HepG2 (cell line): ENCODE data around the gene HS6ST2. TPM values are rescaled to one million over a fixed set of nuclear protein-coding genes. Genes with fewer than 3 reads are reported as not detected.

ENCODE experiments used
- BHLHE40 ChIP-seq: IDR thresholded peaks from 2 replicates; pipeline ENCODE4 v1.6.1; 2011; ENCODE audit warnings: low read length, improper control_type of control experiment
- FOSL2 ChIP-seq: sonication (generic); formaldehyde crosslinking; IDR thresholded peaks from 2 replicates; pipeline ENCODE4 v1.4.0; 2020; ENCODE audit warnings: missing genetic modification reagents
- FOXA3 ChIP-seq: IDR thresholded peaks from 2 replicates; pipeline ENCODE4 v1.6.1; 2016; ENCODE audit warnings: missing genetic modification reagents, missing compliant biosample characterization
- FOXK1 ChIP-seq: sonication (generic); formaldehyde crosslinking; IDR thresholded peaks from 2 replicates; pipeline ENCODE4 v1.4.0; 2020; ENCODE audit warnings: low read depth, missing genetic modification reagents, borderline replicate concordance
- FOXO1 ChIP-seq: sonication (generic); formaldehyde crosslinking; IDR thresholded peaks from 2 replicates; pipeline ENCODE4 v1.4.0; 2020; ENCODE audit warnings: missing genetic modification reagents
- HDAC1 ChIP-seq: sonication (generic); formaldehyde crosslinking; IDR thresholded peaks from 2 replicates; pipeline ENCODE4 v1.5.1; 2020; ENCODE audit warnings: mild to moderate bottlenecking, missing genetic modification reagents
- HMG20A ChIP-seq: IDR thresholded peaks from 2 replicates; pipeline ENCODE4 v1.6.1; 2016; ENCODE audit warnings: borderline replicate concordance
- JUND ChIP-seq: sonication (generic); formaldehyde crosslinking; IDR thresholded peaks from 2 replicates; pipeline ENCODE4 v1.8.0; 2022; ENCODE audit warnings: mild to moderate bottlenecking, missing genetic modification reagents
- NAIF1 ChIP-seq: sonication (generic); formaldehyde crosslinking; IDR thresholded peaks from 2 replicates; pipeline ENCODE4 v1.5.0; 2020; ENCODE audit warnings: mild to moderate bottlenecking, missing genetic modification reagents, borderline replicate concordance
- NR2F6 ChIP-seq, 2 experiments: IDR thresholded peaks; 2 replicates each; pipeline ENCODE4 v1.6.1; 2016; ENCODE audit warnings: antibody characterized with exemption in 1 of 2, mild to moderate bottlenecking in 1 of 2
- PATZ1 ChIP-seq: sonication (generic); formaldehyde crosslinking; IDR thresholded peaks from 2 replicates; pipeline ENCODE4 v1.4.0; 2020; ENCODE audit warnings: missing genetic modification reagents
- SALL1 ChIP-seq: sonication (generic); formaldehyde crosslinking; IDR thresholded peaks from 2 replicates; pipeline ENCODE4 v1.8.0; 2022; ENCODE audit warnings: mild to moderate bottlenecking, missing genetic modification reagents
- U2AF2 ChIP-seq: fragments of 200-400 bp; formaldehyde crosslinking; IDR thresholded peaks from 2 replicates; pipeline ENCODE4 v1.6.1; 2017; ENCODE audit warnings: low read depth, mild to moderate bottlenecking, low read length
- YEATS2 ChIP-seq: sonication (generic); formaldehyde crosslinking; IDR thresholded peaks from 2 replicates; pipeline ENCODE4 v1.4.0; 2020; ENCODE audit warnings: missing genetic modification reagents, borderline replicate concordance
- ZMYM3 ChIP-seq: sonication (generic); formaldehyde crosslinking; IDR thresholded peaks from 2 replicates; pipeline ENCODE4 v1.5.1; 2020; ENCODE audit warnings: mild to moderate bottlenecking, missing genetic modification reagents
- ZMYM4 ChIP-seq: sonication (generic); formaldehyde crosslinking; IDR thresholded peaks from 2 replicates; pipeline ENCODE4 v1.8.1; 2023; ENCODE audit warnings: mild to moderate bottlenecking, missing genetic modification reagents
- ZNF160 ChIP-seq: sonication (generic); formaldehyde crosslinking; IDR thresholded peaks from 2 replicates; pipeline ENCODE4 v1.8.0; 2022; ENCODE audit warnings: mild to moderate bottlenecking, inconsistent platforms, missing genetic modification reagents
- ZNF333 ChIP-seq: sonication (generic); formaldehyde crosslinking; IDR thresholded peaks from 2 replicates; pipeline ENCODE4 v1.4.0; 2020; ENCODE audit warnings: mild to moderate bottlenecking, missing genetic modification reagents, borderline replicate concordance
- ZNF562 ChIP-seq: sonication (generic); formaldehyde crosslinking; IDR thresholded peaks from 2 replicates; pipeline ENCODE4 v1.8.0; 2022; ENCODE audit warnings: missing genetic modification reagents, borderline replicate concordance
- polyA plus RNA-seq, 8 experiments: library from polyadenylated mRNA; depleted of rRNA in 3 of 8; stranded (reverse) in 7 of 8; unstranded in 1 of 8; fragments of >200 nt; fragmentation: Illumina TruSeq in 4 of 8; extraction: Trizol in 4 of 8; gene quantifications; 2 replicates each; pipeline versions ENCODE4 v1.2.1 to v1.2.3, GENCODE V29; 2011 to 2016; ENCODE audit warnings: low read depth in 4 of 8, missing spikeins in 1 of 8, mixed read lengths in 1 of 8; ENCODE audit not compliant: insufficient read depth in 1 of 8
- total RNA-seq, 5 experiments: library from RNA; depleted of rRNA; stranded (reverse); fragments of >200 nt; fragmentation: Illumina TruSeq; extraction: Trizol; gene quantifications; 2 replicates each; pipeline ENCODE4 v1.2.3, GENCODE V29; 2016; ENCODE audit warnings: low read depth in 1 of 5
- TF ChIP-seq, protein P1 (sequence below): sonication (generic); formaldehyde crosslinking; IDR thresholded peaks from 2 replicates; pipeline ENCODE4 v1.4.0; 2020; ENCODE audit warnings: missing genetic modification reagents
- TF ChIP-seq, protein P2 (sequence below): IDR thresholded peaks from 2 replicates; pipeline ENCODE4 v1.6.1; 2016; ENCODE audit warnings: low read depth, missing genetic modification reagents, missing compliant biosample characterization

The HS6ST2 gene
- total and polyA plus RNA-seq, 2 of the 13 experiments (the other 11 are each of a cell fraction or from before 2014, with no cell fraction given) = 0.05 TPM; not detected in 1

- TF ChIP-seq, protein P1, sequence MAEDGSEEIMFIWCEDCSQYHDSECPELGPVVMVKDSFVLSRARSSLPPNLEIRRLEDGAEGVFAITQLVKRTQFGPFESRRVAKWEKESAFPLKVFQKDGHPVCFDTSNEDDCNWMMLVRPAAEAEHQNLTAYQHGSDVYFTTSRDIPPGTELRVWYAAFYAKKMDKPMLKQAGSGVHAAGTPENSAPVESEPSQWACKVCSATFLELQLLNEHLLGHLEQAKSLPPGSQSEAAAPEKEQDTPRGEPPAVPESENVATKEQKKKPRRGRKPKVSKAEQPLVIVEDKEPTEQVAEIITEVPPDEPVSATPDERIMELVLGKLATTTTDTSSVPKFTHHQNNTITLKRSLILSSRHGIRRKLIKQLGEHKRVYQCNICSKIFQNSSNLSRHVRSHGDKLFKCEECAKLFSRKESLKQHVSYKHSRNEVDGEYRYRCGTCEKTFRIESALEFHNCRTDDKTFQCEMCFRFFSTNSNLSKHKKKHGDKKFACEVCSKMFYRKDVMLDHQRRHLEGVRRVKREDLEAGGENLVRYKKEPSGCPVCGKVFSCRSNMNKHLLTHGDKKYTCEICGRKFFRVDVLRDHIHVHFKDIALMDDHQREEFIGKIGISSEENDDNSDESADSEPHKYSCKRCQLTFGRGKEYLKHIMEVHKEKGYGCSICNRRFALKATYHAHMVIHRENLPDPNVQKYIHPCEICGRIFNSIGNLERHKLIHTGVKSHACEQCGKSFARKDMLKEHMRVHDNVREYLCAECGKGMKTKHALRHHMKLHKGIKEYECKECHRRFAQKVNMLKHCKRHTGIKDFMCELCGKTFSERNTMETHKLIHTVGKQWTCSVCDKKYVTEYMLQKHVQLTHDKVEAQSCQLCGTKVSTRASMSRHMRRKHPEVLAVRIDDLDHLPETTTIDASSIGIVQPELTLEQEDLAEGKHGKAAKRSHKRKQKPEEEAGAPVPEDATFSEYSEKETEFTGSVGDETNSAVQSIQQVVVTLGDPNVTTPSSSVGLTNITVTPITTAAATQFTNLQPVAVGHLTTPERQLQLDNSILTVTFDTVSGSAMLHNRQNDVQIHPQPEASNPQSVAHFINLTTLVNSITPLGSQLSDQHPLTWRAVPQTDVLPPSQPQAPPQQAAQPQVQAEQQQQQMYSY (CRISPR knock-in tag) = no peak
- TF ChIP-seq ZNF562 (no peak), NR2F6 (IDR thresholded peaks at IDR 0.05) (no peak), NR2F6 (CRISPR knock-in tag; IDR thresholded peaks at IDR 0.05) (no peak), HDAC1 (CRISPR knock-in tag) (0 out of 2 replicates have a peak, but pooled peaks have one; percentile 30), YEATS2 (no peak), BHLHE40 (peak; percentile 57), ZMYM4 (0 out of 2 replicates have a peak, but pooled peaks have one; percentile 30), FOXA3 (CRISPR knock-in tag) (peak; percentile 96), JUND (CRISPR knock-in tag) (no peak), HMG20A (peak; percentile 41; the same call in 1 of the 2 replicates), ZMYM3 (CRISPR knock-in tag) (no peak), FOXK1 (CRISPR knock-in tag) (peak; percentile 56; the same call in 1 of the 2 replicates), ZNF160 (CRISPR knock-in tag) (no peak), NAIF1 (CRISPR knock-in tag) (no peak), PATZ1 (CRISPR knock-in tag) (peak; percentile 88), FOSL2 (peak; percentile 28; the same call in 1 of the 2 replicates), FOXO1 (CRISPR knock-in tag) (peak; percentile 53; the same call in 1 of the 2 replicates), U2AF2 (no peak), ZNF333 (no peak), SALL1 (CRISPR knock-in tag) (peak; percentile 60)
- TF ChIP-seq, protein P2, sequence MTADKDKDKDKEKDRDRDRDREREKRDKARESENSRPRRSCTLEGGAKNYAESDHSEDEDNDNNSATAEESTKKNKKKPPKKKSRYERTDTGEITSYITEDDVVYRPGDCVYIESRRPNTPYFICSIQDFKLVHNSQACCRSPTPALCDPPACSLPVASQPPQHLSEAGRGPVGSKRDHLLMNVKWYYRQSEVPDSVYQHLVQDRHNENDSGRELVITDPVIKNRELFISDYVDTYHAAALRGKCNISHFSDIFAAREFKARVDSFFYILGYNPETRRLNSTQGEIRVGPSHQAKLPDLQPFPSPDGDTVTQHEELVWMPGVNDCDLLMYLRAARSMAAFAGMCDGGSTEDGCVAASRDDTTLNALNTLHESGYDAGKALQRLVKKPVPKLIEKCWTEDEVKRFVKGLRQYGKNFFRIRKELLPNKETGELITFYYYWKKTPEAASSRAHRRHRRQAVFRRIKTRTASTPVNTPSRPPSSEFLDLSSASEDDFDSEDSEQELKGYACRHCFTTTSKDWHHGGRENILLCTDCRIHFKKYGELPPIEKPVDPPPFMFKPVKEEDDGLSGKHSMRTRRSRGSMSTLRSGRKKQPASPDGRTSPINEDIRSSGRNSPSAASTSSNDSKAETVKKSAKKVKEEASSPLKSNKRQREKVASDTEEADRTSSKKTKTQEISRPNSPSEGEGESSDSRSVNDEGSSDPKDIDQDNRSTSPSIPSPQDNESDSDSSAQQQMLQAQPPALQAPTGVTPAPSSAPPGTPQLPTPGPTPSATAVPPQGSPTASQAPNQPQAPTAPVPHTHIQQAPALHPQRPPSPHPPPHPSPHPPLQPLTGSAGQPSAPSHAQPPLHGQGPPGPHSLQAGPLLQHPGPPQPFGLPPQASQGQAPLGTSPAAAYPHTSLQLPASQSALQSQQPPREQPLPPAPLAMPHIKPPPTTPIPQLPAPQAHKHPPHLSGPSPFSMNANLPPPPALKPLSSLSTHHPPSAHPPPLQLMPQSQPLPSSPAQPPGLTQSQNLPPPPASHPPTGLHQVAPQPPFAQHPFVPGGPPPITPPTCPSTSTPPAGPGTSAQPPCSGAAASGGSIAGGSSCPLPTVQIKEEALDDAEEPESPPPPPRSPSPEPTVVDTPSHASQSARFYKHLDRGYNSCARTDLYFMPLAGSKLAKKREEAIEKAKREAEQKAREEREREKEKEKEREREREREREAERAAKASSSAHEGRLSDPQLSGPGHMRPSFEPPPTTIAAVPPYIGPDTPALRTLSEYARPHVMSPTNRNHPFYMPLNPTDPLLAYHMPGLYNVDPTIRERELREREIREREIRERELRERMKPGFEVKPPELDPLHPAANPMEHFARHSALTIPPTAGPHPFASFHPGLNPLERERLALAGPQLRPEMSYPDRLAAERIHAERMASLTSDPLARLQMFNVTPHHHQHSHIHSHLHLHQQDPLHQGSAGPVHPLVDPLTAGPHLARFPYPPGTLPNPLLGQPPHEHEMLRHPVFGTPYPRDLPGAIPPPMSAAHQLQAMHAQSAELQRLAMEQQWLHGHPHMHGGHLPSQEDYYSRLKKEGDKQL (CRISPR knock-in tag) = peak; percentile 53; the same call in 1 of the 2 replicates
Measured at GRCh38 chrX:132967049-132967448, 8.6 kb upstream of the HS6ST2 start (continued).
